ENCODE measurements around the gene INTS1.

Gene INTS1

GRCh38 chr7:1539882-1540775, 35.9 kb upstream of the INTS1 start:
- no peak overlapping the region for H3K4me3 ChIP-seq (ENCODE audit: low read length)
- DNase-seq, result no peak
- no peaks in the 10 kb centered on the region for H3K4me1 ChIP-seq (ENCODE audit: low read length)
- H3K9ac ChIP-seq (ENCODE audit: low read length), result no peak overlapping the region
- no peak overlapping the region for H3K4me2 ChIP-seq (ENCODE audit: low read depth, low read length)
- no peaks in the 10 kb centered on the region for H3K9me2 ChIP-seq (replicated peaks; ENCODE audit: insufficient read depth, low read length)
- peaks cover 30% of the 10 kb centered on the region for H3K79me2 ChIP-seq (ENCODE audit: low read length)
- no peaks in the 10 kb centered on the region for H3K36me3 ChIP-seq (replicated peaks; ENCODE audit: insufficient read depth, low read length)
- no peaks in the 10 kb centered on the region for H3K9me3 ChIP-seq (replicated peaks; ENCODE audit: insufficient read depth, low read length)
- H3K27me3 ChIP-seq (replicated peaks; ENCODE audit: insufficient read depth, low read length), result no peaks in the 10 kb centered on the region
- no peak overlapping the region for H3K27ac ChIP-seq (ENCODE audit: low read length)
- H3F3A ChIP-seq (ENCODE audit: insufficient read depth, low read length), result no peaks in the 10 kb centered on the region
- no peaks in the 10 kb centered on the region for H4K20me1 ChIP-seq (ENCODE audit: insufficient read depth, low read length)
- H2AFZ ChIP-seq (ENCODE audit: low read length), result no peak overlapping the region
- TF ChIP-seq EZH2phosphoT487 (IDR thresholded peaks at IDR 0.05; ENCODE audit: low read length), result no peak
- TF ChIP-seq EZH2 (optimal IDR thresholded peaks at IDR 0.05; ENCODE audit: low read depth, low read length), result no peak
- TF ChIP-seq CTCF (IDR thresholded peaks at IDR 0.05; ENCODE audit: low read length), result no peak

GRCh38 chr7:1539181-1539881, 35.1 kb upstream of the INTS1 start:
- no peaks in the 10 kb centered on the region for H3K36me3 ChIP-seq (replicated peaks; ENCODE audit: insufficient read depth, low read length)
- no peak overlapping the region for H2AFZ ChIP-seq (ENCODE audit: low read length)
- no peaks in the 10 kb centered on the region for H3K27me3 ChIP-seq (replicated peaks; ENCODE audit: insufficient read depth, low read length)
- no peaks in the 10 kb centered on the region for H3F3A ChIP-seq (ENCODE audit: insufficient read depth, low read length)
- no peaks in the 10 kb centered on the region for H4K20me1 ChIP-seq (ENCODE audit: insufficient read depth, low read length)
- no peak for DNase-seq
- H3K9me2 ChIP-seq (replicated peaks; ENCODE audit: insufficient read depth, low read length), result no peaks in the 10 kb centered on the region
- H3K9me3 ChIP-seq (replicated peaks; ENCODE audit: insufficient read depth, low read length), result no peaks in the 10 kb centered on the region
- no peak for TF ChIP-seq EZH2phosphoT487 (IDR thresholded peaks at IDR 0.05; ENCODE audit: low read length)
- TF ChIP-seq EZH2 (optimal IDR thresholded peaks at IDR 0.05; ENCODE audit: low read depth, low read length), result no peak
- no peaks in the 10 kb centered on the region for H3K4me1 ChIP-seq (ENCODE audit: low read length)
- no peak overlapping the region for H3K4me2 ChIP-seq (ENCODE audit: low read depth, low read length)
- no peak overlapping the region for H3K4me3 ChIP-seq (ENCODE audit: low read length)
- peaks cover 37% of the 10 kb centered on the region for H3K79me2 ChIP-seq (ENCODE audit: low read length)
- no peak overlapping the region for H3K9ac ChIP-seq (ENCODE audit: low read length)
- H3K27ac ChIP-seq (ENCODE audit: low read length), result no peak overlapping the region

- Histone ChIP-seq H3K9ac (ENCODE audit: low read length) (no peak overlapping the region), H3K27ac (ENCODE audit: low read length) (no peak overlapping the region), H3K4me1 (ENCODE audit: low read length) (no peaks in the 10 kb centered on the region), H2AFZ (ENCODE audit: low read length) (no peak overlapping the region), H3K9me2 (replicated peaks; ENCODE audit: insufficient read depth, low read length) (no peaks in the 10 kb centered on the region), H3K36me3 (replicated peaks; ENCODE audit: insufficient read depth, low read length) (no peaks in the 10 kb centered on the region), H3K9me3 (replicated peaks; ENCODE audit: insufficient read depth, low read length) (no peaks in the 10 kb centered on the region), H3F3A (ENCODE audit: insufficient read depth, low read length) (no peaks in the 10 kb centered on the region), H3K4me3 (ENCODE audit: low read length) (no peak overlapping the region), H3K4me2 (ENCODE audit: low read depth, low read length) (no peak overlapping the region), H3K27me3 (replicated peaks; ENCODE audit: insufficient read depth, low read length) (no peaks in the 10 kb centered on the region), H4K20me1 (ENCODE audit: insufficient read depth, low read length) (no peaks in the 10 kb centered on the region), H3K79me2 (ENCODE audit: low read length) (peaks cover 44% of the 10 kb centered on the region)
- no peak for DNase-seq
- TF ChIP-seq CTCF (IDR thresholded peaks at IDR 0.05; ENCODE audit: low read length), result no peak
- no peak for TF ChIP-seq EZH2phosphoT487 (IDR thresholded peaks at IDR 0.05; ENCODE audit: low read length)
- TF ChIP-seq EZH2 (optimal IDR thresholded peaks at IDR 0.05; ENCODE audit: low read depth, low read length), result no peak
These were observed 34.5 kb upstream of the INTS1 start for GRCh38 chr7:1538544-1539180.

All from MM.1S (cell line).